CD8-positive, alpha-beta memory T cell (primary cell): ENCODE data around the gene ABI2. TPM values are rescaled to one million over a fixed set of nuclear protein-coding genes. Genes with fewer than 3 reads are reported as not detected.
A peak's percentile ranks its signal among the peaks of the same experiment; 100 is the strongest.

Experiments used
- CTCF ChIA-PET: fragments of 350-600 bp; sonication (Branson Sonifier 250); formaldehyde crosslinking; loops from one replicate; lab custom pipeline; 2021; ENCODE audit warnings: antibody characterized with exemption; lab: Charles Lee
- POLR2A ChIA-PET: fragments of 350-600 bp; sonication (Branson Sonifier 250); formaldehyde crosslinking; loops from one replicate; lab custom pipeline; 2021; ENCODE audit warnings: antibody characterized with exemption; lab: Charles Lee
- DNase-seq, 5 donors: peaks; one replicate each; pipeline versions ENCODE4 v3.0.0 to v3.0.0-alpha.2; 2020 to 2022; ENCODE audit warnings: mixed read lengths in 1 of 5
- H3K27ac ChIP-seq: one replicate; pipeline ENCODE4 v1.7.0; 2013; ENCODE audit warnings: low read depth, mild to moderate bottlenecking, low read length, moderate library complexity
- H3K27me3 ChIP-seq: 2 replicates; pipeline ENCODE4 v1.7.0; 2013; ENCODE audit warnings: low read length, mild to moderate bottlenecking; ENCODE audit not compliant: insufficient read depth, poor library complexity, severe bottlenecking
- H3K36me3 ChIP-seq: 2 replicates; pipeline ENCODE4 v1.7.0; 2013; ENCODE audit warnings: mild to moderate bottlenecking, low read length, moderate library complexity; ENCODE audit not compliant: insufficient read depth
- H3K4me1 ChIP-seq: 2 replicates; pipeline ENCODE4 v1.7.0; 2013; ENCODE audit warnings: mild to moderate bottlenecking, low read length, moderate library complexity; ENCODE audit not compliant: insufficient read depth
- H3K4me3 ChIP-seq: 2 replicates; pipeline ENCODE4 v1.7.0; 2013; ENCODE audit warnings: mild to moderate bottlenecking, low read length
- H3K9me3 ChIP-seq: 2 replicates; pipeline ENCODE4 v1.7.0; 2013; ENCODE audit warnings: mild to moderate bottlenecking, low read length
- H3K27ac Mint-ChIP-seq, 8 donors: one replicate each; pipeline ENCODE4 v1.8.0; 2020 to 2021; ENCODE audit warnings: mixed read lengths in 8 of 8, mild to moderate bottlenecking in 6 of 8, inconsistent platforms in 3 of 8, moderate library complexity in 3 of 8
- H3K27me3 Mint-ChIP-seq, 2 donors: one replicate each; pipeline ENCODE4 v1.8.0; 2020 to 2021; ENCODE audit warnings: mixed read lengths in 2 of 2, mild to moderate bottlenecking in 1 of 2, moderate library complexity in 1 of 2
- H3K36me3 Mint-ChIP-seq, 3 donors: one replicate each; pipeline ENCODE4 v1.8.0; 2020 to 2021; ENCODE audit warnings: mixed read lengths in 3 of 3, inconsistent platforms in 1 of 3, mild to moderate bottlenecking in 1 of 3
- H3K4me1 Mint-ChIP-seq, 3 donors: one replicate each; pipeline ENCODE4 v1.8.0; 2020 to 2021; ENCODE audit warnings: mixed read lengths in 3 of 3, inconsistent platforms in 1 of 3, mild to moderate bottlenecking in 1 of 3
- H3K4me3 Mint-ChIP-seq, 7 donors: one replicate each; pipeline ENCODE4 v1.8.0; 2020 to 2021; ENCODE audit warnings: mixed read lengths in 7 of 7, mild to moderate bottlenecking in 6 of 7, moderate library complexity in 4 of 7, inconsistent platforms in 2 of 7
- H3K9me3 Mint-ChIP-seq, 5 donors: one replicate each; pipeline ENCODE4 v1.8.0; 2020 to 2022; ENCODE audit warnings: mixed read lengths in 5 of 5, mild to moderate bottlenecking in 3 of 5, moderate library complexity in 2 of 5, inconsistent platforms in 1 of 5
- polyA plus RNA-seq: library from polyadenylated mRNA; unstranded; fragments of 300-500 nt; fragmentation: Illumina TruSeq; gene quantifications from one replicate; pipeline ENCODE4 v1.2.3, GENCODE V29; 2021
- total RNA-seq, 2 experiments: library from RNA; stranded (reverse); gene quantifications; one replicate each; pipeline ENCODE4 v1.2.3, GENCODE V29; 2021

The ABI2 gene
- total and polyA plus RNA-seq, 3 experiments from 2014 or later, result 29.2 to 32.1 (median 30.3) TPM

GRCh38 chr2:203437511-203437910, 109.3 kb downstream of the ABI2 start:
- no peaks in the 10 kb centered on the region for H3K36me3 ChIP-seq
- ChIA-PET POLR2A (no interaction called here), CTCF (interaction anchor here (1.4 kb wide), 1 partner anchor 9 kb away, joined by 4 read pairs; no protein-coding TSS in a partner anchor)
- no peak overlapping the region for H3K4me3 ChIP-seq
- H3K4me1 ChIP-seq, result no peaks in the 10 kb centered on the region
- H3K27me3 ChIP-seq, result no peaks in the 10 kb centered on the region
- no peaks in the 10 kb centered on the region for H3K9me3 ChIP-seq
- Mint-ChIP-seq H3K4me1 (no peaks in the 10 kb centered on the region), H3K4me3 (no peak overlapping the region), H3K9me3 (no peaks in the 10 kb centered on the region), H3K27me3 (no peaks in the 10 kb centered on the region), H3K36me3 (peaks cover 5 to 7% (median 7%) of the 10 kb centered on the region in 3 donors), H3K27ac (peak overlapping the region in 1 of 8 donors; percentile 57)
- no peak overlapping the region for H3K27ac ChIP-seq
- no peak for DNase-seq

- Mint-ChIP-seq H3K27ac (no peak overlapping the region), H3K9me3 (no peaks in the 10 kb centered on the region), H3K27me3 (no peaks in the 10 kb centered on the region), H3K4me3 (no peak overlapping the region), H3K36me3 (peaks cover 3 to 5% (median 5%) of the 10 kb centered on the region in 3 donors), H3K4me1 (no peaks in the 10 kb centered on the region)
- H3K36me3 ChIP-seq, result no peaks in the 10 kb centered on the region
- no peak for DNase-seq
- H3K27ac ChIP-seq, result no peak overlapping the region
- no peaks in the 10 kb centered on the region for H3K4me1 ChIP-seq
- ChIA-PET POLR2A (no interaction called here), CTCF (interaction anchor here (1.4 kb wide), 1 partner anchor 10 kb away, joined by 4 read pairs; no protein-coding TSS in a partner anchor)
- H3K9me3 ChIP-seq, result no peaks in the 10 kb centered on the region
- no peak overlapping the region for H3K4me3 ChIP-seq
- H3K27me3 ChIP-seq, result no peaks in the 10 kb centered on the region
Measured at GRCh38 chr2:203438528-203438927, 110.3 kb downstream of the ABI2 start.

- Mint-ChIP-seq H3K27me3 (no peaks in the 10 kb centered on the region), H3K36me3 (peaks cover 0 to 5% (median 5%) of the 10 kb centered on the region in 3 donors), H3K4me3 (no peak overlapping the region), H3K4me1 (no peaks in the 10 kb centered on the region), H3K27ac (peak overlapping the region in 1 of 8 donors; percentile 74), H3K9me3 (no peaks in the 10 kb centered on the region)
- POLR2A ChIA-PET, result no interaction called here
- no peak overlapping the region for H3K27ac ChIP-seq
- CTCF ChIA-PET, result interaction anchor here (1.0 kb wide), 1 partner anchor 9 kb away, joined by 3 read pairs; no protein-coding TSS in a partner anchor
- H3K4me1 ChIP-seq, result no peaks in the 10 kb centered on the region
- H3K9me3 ChIP-seq, result no peaks in the 10 kb centered on the region
- H3K36me3 ChIP-seq, result no peaks in the 10 kb centered on the region
- H3K4me3 ChIP-seq, result no peak overlapping the region
- no peak for DNase-seq
- no peaks in the 10 kb centered on the region for H3K27me3 ChIP-seq
Measured at GRCh38 chr2:203440671-203441070, 112.5 kb downstream of the ABI2 start.

GRCh38 chr2:203441463-203441862, 113.3 kb downstream of the ABI2 start:
- H3K27me3 Mint-ChIP-seq, result no peaks in the 10 kb centered on the region
- Histone ChIP-seq H3K4me3 (no peak overlapping the region), H3K27me3 (no peaks in the 10 kb centered on the region), H3K36me3 (no peaks in the 10 kb centered on the region), H3K4me1 (no peaks in the 10 kb centered on the region), H3K27ac (no peak overlapping the region), H3K9me3 (no peaks in the 10 kb centered on the region)
- ChIA-PET CTCF (no interaction called here), POLR2A (no interaction called here)
- no peaks in the 10 kb centered on the region for H3K9me3 Mint-ChIP-seq
- no peaks in the 10 kb centered on the region for H3K4me1 Mint-ChIP-seq
- peaks cover 0 to 2% (median 1%) of the 10 kb centered on the region in 3 donors for H3K36me3 Mint-ChIP-seq
- no peak for DNase-seq
- H3K4me3 Mint-ChIP-seq, result no peak overlapping the region
- H3K27ac Mint-ChIP-seq, result no peak overlapping the region

GRCh38 chr2:203442463-203442862, 114.3 kb downstream of the ABI2 start:
- Histone ChIP-seq H3K36me3 (no peaks in the 10 kb centered on the region), H3K4me3 (no peak overlapping the region), H3K9me3 (no peaks in the 10 kb centered on the region), H3K4me1 (no peaks in the 10 kb centered on the region), H3K27me3 (no peaks in the 10 kb centered on the region), H3K27ac (no peak overlapping the region)
- H3K36me3 Mint-ChIP-seq, result peaks cover 0 to 2% (median 0%) of the 10 kb centered on the region in 3 donors
- H3K27ac Mint-ChIP-seq, result no peak overlapping the region
- H3K4me1 Mint-ChIP-seq, result no peaks in the 10 kb centered on the region
- ChIA-PET POLR2A (no interaction called here), CTCF (no interaction called here)
- no peaks in the 10 kb centered on the region for H3K9me3 Mint-ChIP-seq
- H3K4me3 Mint-ChIP-seq, result no peak overlapping the region
- H3K27me3 Mint-ChIP-seq, result no peaks in the 10 kb centered on the region
- no peak for DNase-seq

- ChIA-PET POLR2A (no interaction called here), CTCF (no interaction called here)
- Mint-ChIP-seq H3K4me1 (no peaks in the 10 kb centered on the region), H3K27me3 (no peaks in the 10 kb centered on the region), H3K27ac (no peak overlapping the region), H3K9me3 (no peaks in the 10 kb centered on the region), H3K4me3 (no peak overlapping the region), H3K36me3 (peaks cover 0 to 6% (median 0%) of the 10 kb centered on the region in 3 donors)
- Histone ChIP-seq H3K27me3 (no peaks in the 10 kb centered on the region), H3K9me3 (no peaks in the 10 kb centered on the region), H3K36me3 (no peaks in the 10 kb centered on the region), H3K27ac (no peak overlapping the region), H3K4me1 (no peaks in the 10 kb centered on the region), H3K4me3 (no peak overlapping the region)
- no peak for DNase-seq
Measured at GRCh38 chr2:203444738-203445137, 116.5 kb downstream of the ABI2 start.

- H3K27me3 ChIP-seq, result no peaks in the 10 kb centered on the region
- H3K9me3 ChIP-seq, result no peaks in the 10 kb centered on the region
- ChIA-PET CTCF (no interaction called here), POLR2A (no interaction called here)
- Mint-ChIP-seq H3K27me3 (no peaks in the 10 kb centered on the region), H3K27ac (no peak overlapping the region), H3K4me1 (no peaks in the 10 kb centered on the region), H3K36me3 (peaks cover 0 to 6% (median 0%) of the 10 kb centered on the region in 3 donors), H3K9me3 (no peaks in the 10 kb centered on the region), H3K4me3 (no peak overlapping the region)
- H3K4me1 ChIP-seq, result no peaks in the 10 kb centered on the region
- H3K36me3 ChIP-seq, result no peaks in the 10 kb centered on the region
- no peak overlapping the region for H3K4me3 ChIP-seq
- H3K27ac ChIP-seq, result no peak overlapping the region
- DNase-seq, result no peak
Measured at GRCh38 chr2:203446071-203446481, 117.9 kb downstream of the ABI2 start.

GRCh38 chr2:203446780-203447179, 118.6 kb downstream of the ABI2 start:
- Mint-ChIP-seq H3K27ac (no peak overlapping the region), H3K9me3 (no peaks in the 10 kb centered on the region), H3K4me1 (no peaks in the 10 kb centered on the region), H3K36me3 (peaks cover 0 to 6% (median 0%) of the 10 kb centered on the region in 3 donors), H3K4me3 (no peak overlapping the region), H3K27me3 (no peaks in the 10 kb centered on the region)
- ChIA-PET POLR2A (no interaction called here), CTCF (no interaction called here)
- no peak overlapping the region for H3K4me3 ChIP-seq
- H3K4me1 ChIP-seq, result no peaks in the 10 kb centered on the region
- DNase-seq, result no peak
- no peaks in the 10 kb centered on the region for H3K27me3 ChIP-seq
- H3K27ac ChIP-seq, result no peak overlapping the region
- no peaks in the 10 kb centered on the region for H3K9me3 ChIP-seq
- H3K36me3 ChIP-seq, result no peaks in the 10 kb centered on the region
